ENCODE results near the gene HSBP1L1. TPM values are rescaled to one million over a fixed set of nuclear protein-coding genes. Genes with fewer than 3 reads are reported as not detected.
"Not testable (repeated sequence)": the region's sequence is repeated elsewhere in the genome, so short reads cannot be mapped to it uniquely, and the experiment has no call there.

Gene HSBP1L1
- total RNA-seq, 1 donor from 2014 or later: 1.3 TPM

DNA sequence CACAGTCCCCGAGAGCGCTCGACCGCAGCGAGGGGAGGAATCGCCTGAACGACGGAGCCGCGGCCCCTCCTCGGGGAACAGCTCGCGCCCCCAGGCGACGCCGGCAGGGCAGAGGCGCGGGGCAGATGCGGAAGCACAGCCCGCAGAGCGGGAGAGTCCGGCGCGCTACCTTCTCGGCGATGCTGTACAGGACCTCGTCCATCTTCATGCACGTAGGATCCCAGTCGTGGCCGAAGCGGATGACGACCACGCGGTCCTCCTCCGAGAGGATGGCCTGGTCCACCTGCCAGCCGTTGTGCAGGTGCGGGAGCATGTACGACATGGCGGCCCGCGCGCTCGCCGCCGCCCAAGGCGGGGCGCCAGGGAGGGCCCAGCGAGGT is 23.6 kb downstream of the HSBP1L1 start:
- peaks cover 8 to 11% of the 10 kb centered on the region in 2 donors for H3K4me1 ChIP-seq
- H3K36me3 ChIP-seq: peaks cover 0 to 8% of the 10 kb centered on the region in 2 donors
- intact Hi-C loops (cut with DNase I): loop anchor here (1.0 to 10.0 kb wide), 6 partner anchors 22 to 593 kb away; partner anchors contain the start of genes CTDP1, NFATC1 and SLC66A2
- peak in 1 of 2 donors; percentile 71 for DNase-seq (ENCODE audit: low spot score in 2 of 2)
- no peaks in the 10 kb centered on the region for H3K9me3 ChIP-seq
- TF ChIP-seq, protein P1, sequence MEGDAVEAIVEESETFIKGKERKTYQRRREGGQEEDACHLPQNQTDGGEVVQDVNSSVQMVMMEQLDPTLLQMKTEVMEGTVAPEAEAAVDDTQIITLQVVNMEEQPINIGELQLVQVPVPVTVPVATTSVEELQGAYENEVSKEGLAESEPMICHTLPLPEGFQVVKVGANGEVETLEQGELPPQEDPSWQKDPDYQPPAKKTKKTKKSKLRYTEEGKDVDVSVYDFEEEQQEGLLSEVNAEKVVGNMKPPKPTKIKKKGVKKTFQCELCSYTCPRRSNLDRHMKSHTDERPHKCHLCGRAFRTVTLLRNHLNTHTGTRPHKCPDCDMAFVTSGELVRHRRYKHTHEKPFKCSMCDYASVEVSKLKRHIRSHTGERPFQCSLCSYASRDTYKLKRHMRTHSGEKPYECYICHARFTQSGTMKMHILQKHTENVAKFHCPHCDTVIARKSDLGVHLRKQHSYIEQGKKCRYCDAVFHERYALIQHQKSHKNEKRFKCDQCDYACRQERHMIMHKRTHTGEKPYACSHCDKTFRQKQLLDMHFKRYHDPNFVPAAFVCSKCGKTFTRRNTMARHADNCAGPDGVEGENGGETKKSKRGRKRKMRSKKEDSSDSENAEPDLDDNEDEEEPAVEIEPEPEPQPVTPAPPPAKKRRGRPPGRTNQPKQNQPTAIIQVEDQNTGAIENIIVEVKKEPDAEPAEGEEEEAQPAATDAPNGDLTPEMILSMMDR (IDR thresholded peaks at IDR 0.05): peak in 2 of 3 experiments; percentile 30 to 35
- H3K27me3 ChIP-seq: no peaks in the 10 kb centered on the region
- peak overlapping the region; percentile 85 to 91 for H3K4me3 ChIP-seq
- peak overlapping the region; percentile 95 to 97 for H3K27ac ChIP-seq

DNA sequence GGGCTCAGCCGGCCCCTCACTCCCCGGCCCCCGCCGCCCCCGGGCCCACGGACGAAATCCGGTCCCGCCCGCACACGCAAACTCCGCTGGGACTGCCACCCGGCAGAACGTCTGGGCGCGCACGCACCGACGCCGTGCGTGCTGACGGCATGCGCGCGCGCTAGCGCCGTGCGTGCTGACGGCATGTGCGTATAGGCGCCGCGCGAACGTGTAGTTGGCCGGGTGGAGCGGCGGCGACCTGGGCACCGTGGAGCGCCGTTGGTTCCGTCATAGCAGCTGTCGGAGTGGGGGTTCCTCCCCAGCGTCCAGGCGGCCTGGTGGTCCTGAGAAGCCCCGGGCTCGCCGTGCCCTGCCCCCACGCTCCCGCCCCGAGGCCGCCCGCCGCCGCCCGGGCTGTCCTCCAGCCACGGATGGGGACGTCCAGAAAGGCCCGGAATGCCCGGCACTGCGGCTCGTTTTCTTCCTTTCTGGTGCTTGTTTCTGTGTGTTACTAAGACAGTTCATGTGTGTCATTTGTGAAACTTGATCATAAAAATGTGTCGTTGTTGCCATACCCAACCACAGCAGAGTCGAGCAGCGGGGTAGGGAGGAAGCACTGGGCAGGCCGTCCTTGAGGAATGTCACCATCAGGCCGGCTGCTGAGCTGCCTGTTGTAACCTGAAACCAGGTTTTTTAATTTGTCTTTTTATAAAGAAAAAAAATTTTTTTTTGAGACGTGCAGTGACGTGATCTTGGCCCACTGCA is 24.2 kb downstream of the HSBP1L1 start, which contains the start of gene TXNL4A:
Gene TXNL4A (minus strand): TSS at position 113 of the 744 bp plus-strand sequence. CDS start 171 bp downstream, outside the sequence.
- peak in 1 of 2 donors; percentile 91 for DNase-seq (ENCODE audit: low spot score in 2 of 2)
- intact Hi-C loops (cut with DNase I): loop anchor here (1.0 to 10.0 kb wide), 6 partner anchors 22 to 594 kb away; partner anchors contain the start of genes CTDP1, NFATC1 and SLC66A2
- Histone ChIP-seq H3K27me3 (no peaks in the 10 kb centered on the region), H3K4me3 (peak within 1 kb of the TSS; percentile 85 to 91), H3K9me3 (no peaks in the 10 kb centered on the region), H3K27ac (peak within 1 kb of the TSS; percentile 95 to 97), H3K36me3 (peaks cover 0 to 8% of the 10 kb centered on the region in 2 donors), H3K4me1 (peaks cover 8 to 11% of the 10 kb centered on the region in 2 donors)
- TF ChIP-seq, protein P1 (IDR thresholded peaks at IDR 0.05): no peak

DNA sequence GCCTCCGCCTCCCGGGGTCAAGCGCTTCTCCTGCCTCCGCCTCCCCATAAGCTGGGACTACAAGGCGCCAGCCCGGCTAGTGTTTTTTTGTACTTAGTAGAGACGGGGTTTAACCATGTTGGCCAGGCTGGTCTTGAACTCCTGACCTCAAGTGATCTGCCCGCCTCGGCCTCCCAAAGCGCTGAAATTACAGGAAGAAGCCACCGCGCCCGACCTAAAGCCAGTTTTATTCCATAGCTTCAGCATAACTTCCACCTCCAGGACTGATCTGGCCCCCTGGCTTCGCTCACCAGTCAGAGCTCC is 24.7 kb downstream of the HSBP1L1 start:
- peak overlapping the region; percentile 85 to 91 for H3K4me3 ChIP-seq
- peaks cover 0 to 8% of the 10 kb centered on the region in 2 donors for H3K36me3 ChIP-seq
- peaks cover 8 to 11% of the 10 kb centered on the region in 2 donors for H3K4me1 ChIP-seq
- H3K27me3 ChIP-seq: no peaks in the 10 kb centered on the region
- intact Hi-C loops (cut with DNase I): loop anchor here (2.0 to 10.0 kb wide), 3 partner anchors 114 to 594 kb away; partner anchors contain the start of genes CTDP1 and NFATC1
- no peak for DNase-seq (ENCODE audit: low spot score in 2 of 2)
- H3K27ac ChIP-seq: peak overlapping the region; percentile 95 to 97
- no peaks in the 10 kb centered on the region for H3K9me3 ChIP-seq
- TF ChIP-seq, protein P1 (IDR thresholded peaks at IDR 0.05): no peak

DNA sequence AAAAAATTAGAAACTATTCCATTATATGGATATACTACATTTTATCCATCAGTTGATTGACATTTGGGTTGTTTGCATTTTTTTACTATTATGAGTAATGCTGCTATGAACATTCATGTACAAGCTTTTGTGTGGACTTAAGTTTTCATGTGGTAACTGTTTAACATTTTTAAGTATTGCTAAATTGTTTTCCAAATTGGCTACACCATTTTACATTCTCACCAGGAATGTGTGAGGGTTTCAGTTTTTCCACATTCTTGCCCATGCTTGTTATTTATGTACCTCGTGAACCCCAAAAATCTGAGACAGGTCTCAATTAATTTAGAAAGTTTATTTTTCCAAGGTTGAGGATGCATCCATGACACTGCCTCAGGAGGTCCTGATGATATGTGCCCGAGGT is 27.1 kb downstream of the HSBP1L1 start:
- no peaks in the 10 kb centered on the region for H3K9me3 ChIP-seq
- no peak overlapping the region for H3K27ac ChIP-seq
- no peak overlapping the region for H3K4me3 ChIP-seq
- peaks cover 8 to 9% of the 10 kb centered on the region in 2 donors for H3K4me1 ChIP-seq
- no peaks in the 10 kb centered on the region for H3K27me3 ChIP-seq
- no peaks in the 10 kb centered on the region for H3K36me3 ChIP-seq
- intact Hi-C loops (cut with DNase I): no loop called here
- TF ChIP-seq, protein P1 (IDR thresholded peaks at IDR 0.05): no peak
- DNase-seq (ENCODE audit: low spot score in 2 of 2): no peak

DNA sequence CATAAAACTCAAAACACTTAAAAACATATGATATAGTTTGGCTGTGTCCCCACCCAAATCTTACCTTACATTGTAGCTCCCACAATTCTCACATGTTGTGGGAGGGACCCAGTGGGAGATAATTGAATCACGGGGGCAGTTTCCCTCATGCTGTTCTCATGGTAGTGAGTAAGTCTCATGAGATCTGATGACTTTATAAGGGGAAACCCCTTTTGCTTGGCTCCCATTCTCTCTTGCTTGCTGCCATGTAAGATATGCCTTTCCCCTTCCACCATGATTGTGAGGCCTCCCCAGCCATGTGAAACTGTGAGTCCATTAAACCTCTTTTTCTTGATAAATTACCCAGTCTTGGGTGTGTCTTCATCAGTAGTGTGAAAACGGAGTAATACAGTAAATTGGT is 35.3 kb downstream of the HSBP1L1 start:
- intact Hi-C loops (cut with DNase I); H3K36me3 ChIP-seq; H3K4me3 ChIP-seq; DNase-seq (ENCODE audit: low spot score in 2 of 2); H3K9me3 ChIP-seq; H3K27ac ChIP-seq; H3K27me3 ChIP-seq; H3K4me1 ChIP-seq: not testable (repeated sequence)

DNA sequence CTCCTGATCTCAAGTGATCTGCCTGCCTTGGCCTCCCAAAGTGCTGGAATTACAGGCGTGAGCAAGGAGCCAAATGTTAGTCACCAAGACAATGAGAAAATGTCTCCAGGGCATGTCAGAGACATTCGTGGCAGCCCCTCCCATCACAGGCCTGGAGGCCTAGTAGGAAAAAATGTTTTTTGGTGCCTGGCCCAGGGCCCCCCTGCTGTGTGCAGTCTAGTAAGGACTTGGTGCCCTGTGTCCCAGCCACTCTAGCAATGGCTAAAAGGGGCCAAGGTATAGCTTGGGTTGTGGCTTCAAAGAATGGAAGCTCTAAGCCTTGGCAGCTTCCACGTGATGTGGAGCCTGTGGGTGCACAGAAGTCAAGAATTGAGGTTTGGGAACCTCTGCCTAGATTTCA is 36.4 kb downstream of the HSBP1L1 start:
- TF ChIP-seq, protein P1 (IDR thresholded peaks at IDR 0.05): no peak
- intact Hi-C loops (cut with DNase I): no loop called here
- Histone ChIP-seq H3K27ac (no peak overlapping the region), H3K27me3 (no peaks in the 10 kb centered on the region), H3K4me3 (no peak overlapping the region), H3K4me1 (no peaks in the 10 kb centered on the region), H3K36me3 (no peaks in the 10 kb centered on the region), H3K9me3 (no peaks in the 10 kb centered on the region)
- no peak for DNase-seq (ENCODE audit: low spot score in 2 of 2)

Data from ascending aorta (tissue), 2 donors.